ENCODE data around the gene NEK6.

DNA sequence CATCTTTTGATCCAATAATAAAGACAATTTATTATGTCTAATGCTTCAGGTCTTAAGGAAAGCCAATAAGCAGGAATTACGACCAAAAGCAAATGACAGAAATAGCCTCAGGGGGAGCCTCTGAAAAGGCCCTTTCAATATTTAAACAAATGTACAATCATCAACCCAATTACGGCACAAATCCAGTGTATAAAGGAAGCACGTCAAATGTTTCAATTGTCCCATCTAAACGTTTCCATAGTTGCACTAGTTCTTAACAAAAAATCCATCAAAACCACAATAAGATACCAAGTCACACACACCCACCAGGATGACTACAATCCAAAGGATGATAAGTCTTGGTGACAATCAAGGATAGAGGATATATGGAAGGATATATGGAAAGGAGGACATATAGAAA is 115.6 kb downstream of the NEK6 start:
- TF ChIP-seq, protein P1, sequence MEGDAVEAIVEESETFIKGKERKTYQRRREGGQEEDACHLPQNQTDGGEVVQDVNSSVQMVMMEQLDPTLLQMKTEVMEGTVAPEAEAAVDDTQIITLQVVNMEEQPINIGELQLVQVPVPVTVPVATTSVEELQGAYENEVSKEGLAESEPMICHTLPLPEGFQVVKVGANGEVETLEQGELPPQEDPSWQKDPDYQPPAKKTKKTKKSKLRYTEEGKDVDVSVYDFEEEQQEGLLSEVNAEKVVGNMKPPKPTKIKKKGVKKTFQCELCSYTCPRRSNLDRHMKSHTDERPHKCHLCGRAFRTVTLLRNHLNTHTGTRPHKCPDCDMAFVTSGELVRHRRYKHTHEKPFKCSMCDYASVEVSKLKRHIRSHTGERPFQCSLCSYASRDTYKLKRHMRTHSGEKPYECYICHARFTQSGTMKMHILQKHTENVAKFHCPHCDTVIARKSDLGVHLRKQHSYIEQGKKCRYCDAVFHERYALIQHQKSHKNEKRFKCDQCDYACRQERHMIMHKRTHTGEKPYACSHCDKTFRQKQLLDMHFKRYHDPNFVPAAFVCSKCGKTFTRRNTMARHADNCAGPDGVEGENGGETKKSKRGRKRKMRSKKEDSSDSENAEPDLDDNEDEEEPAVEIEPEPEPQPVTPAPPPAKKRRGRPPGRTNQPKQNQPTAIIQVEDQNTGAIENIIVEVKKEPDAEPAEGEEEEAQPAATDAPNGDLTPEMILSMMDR (conservative IDR thresholded peaks at IDR 0.05; ENCODE audit: low read length) = no peak
- no peak for TF ChIP-seq EZH2phosphoT487 (IDR thresholded peaks at IDR 0.05; ENCODE audit: borderline replicate concordance, low read depth, low read length)
